H1 (cell line): Measurements from ENCODE around the gene METAP1D. TPM values are rescaled to one million over a fixed set of nuclear protein-coding genes. Genes with fewer than 3 reads are reported as not detected.
A peak's percentile ranks its signal among the peaks of the same experiment; 100 is the strongest.

Experiments
- CTCF ChIA-PET: fragments of 300-600 bp; sonication (Branson Sonifier 250); formaldehyde crosslinking; loops from one replicate; lab custom pipeline; 2021; ENCODE audit not compliant: partially characterized antibody; lab: Charles Lee
- POLR2A ChIA-PET: fragments of 300-600 bp; sonication (Branson Sonifier 250); formaldehyde crosslinking; loops from one replicate; lab custom pipeline; 2021; ENCODE audit warnings: inconsistent platforms; ENCODE audit not compliant: partially characterized antibody; lab: Charles Lee
- DNase-seq, 2 experiments: peaks; one replicate each; pipeline versions ENCODE4 v3.0.0 to v3.0.0-alpha.2; 2010 to 2022; ENCODE audit warnings: low spot score in 2 of 2, low read depth in 1 of 2, mixed read lengths in 1 of 2
- FAIRE-seq: peaks from 2 replicates; lab custom pipeline; 2011; peaks lifted over from hg19 to GRCh38; lab: Jason Lieb, UNC
- H2AFZ ChIP-seq: 2 replicates; pipeline ENCODE4 v1.8.1; 2012; ENCODE audit warnings: low read length, inconsistent platforms
- H2AK5ac ChIP-seq: 2 replicates; pipeline ENCODE4 v1.6.1; 2013; ENCODE audit warnings: low read depth, low read length
- H2BK120ac ChIP-seq: replicated peaks from 2 replicates; pipeline ENCODE3; 2013; ENCODE audit warnings: low read depth, low read length, inconsistent platforms
- H2BK12ac ChIP-seq: 2 replicates; pipeline ENCODE4 v1.6.1; 2013; ENCODE audit warnings: low read depth, low read length
- H2BK15ac ChIP-seq: 2 replicates; pipeline ENCODE4 v1.6.1; 2013; ENCODE audit warnings: low read length
- H2BK20ac ChIP-seq: 2 replicates; pipeline ENCODE4 v1.6.1; 2013; ENCODE audit warnings: low read length
- H2BK5ac ChIP-seq: 2 replicates; pipeline ENCODE4 v1.6.1; 2013; ENCODE audit warnings: low read depth, low read length
- H3K14ac ChIP-seq: 2 replicates; pipeline ENCODE4 v1.6.1; 2013; ENCODE audit warnings: inconsistent platforms; ENCODE audit not compliant: insufficient read length
- H3K18ac ChIP-seq: 2 replicates; pipeline ENCODE4 v1.6.1; 2013; ENCODE audit warnings: low read length; ENCODE audit errors: extremely low read depth
- H3K23ac ChIP-seq: 2 replicates; pipeline ENCODE4 v1.6.1; 2013; ENCODE audit warnings: inconsistent platforms; ENCODE audit not compliant: insufficient read length
- H3K23me2 ChIP-seq: 2 replicates; pipeline ENCODE4 v1.6.1; 2013; ENCODE audit warnings: low read depth, low read length
- H3K27ac ChIP-seq: 2 replicates; pipeline ENCODE4 v1.6.1; 2011; ENCODE audit warnings: low read depth, low read length, inconsistent platforms
- H3K27me3 ChIP-seq, 4 experiments: replicated peaks in 1 of 4; 1 replicate in 1 of 4; 2 replicates in 3 of 4; pipeline versions ENCODE4 v1.6.1 to v1.8.1; 2011 to 2013; ENCODE audit warnings: low read length in 3 of 4, mild to moderate bottlenecking in 3 of 4, inconsistent platforms in 2 of 4, mixed read lengths in 2 of 4, moderate library complexity in 1 of 4; ENCODE audit not compliant: control insufficient read depth in 3 of 4, insufficient read depth in 3 of 4; ENCODE audit errors: extremely low read depth in 1 of 4
- H3K36me3 ChIP-seq, 4 experiments: 2 replicates each; pipeline versions ENCODE4 v1.6.1 to v1.8.1; 2011 to 2013; ENCODE audit warnings: mild to moderate bottlenecking in 4 of 4, low read length in 3 of 4, moderate library complexity in 2 of 4, control low read depth in 1 of 4, inconsistent platforms in 1 of 4; ENCODE audit not compliant: insufficient read depth in 4 of 4, control insufficient read depth in 2 of 4
- H3K4ac ChIP-seq: replicated peaks from 2 replicates; pipeline ENCODE3; 2013; ENCODE audit warnings: low read length, low read depth, mixed read lengths, inconsistent platforms; ENCODE audit not compliant: insufficient read length
- H3K4me1 ChIP-seq, 4 experiments: replicated peaks in 1 of 4; 1 replicate in 1 of 4; 2 replicates in 3 of 4; pipeline versions ENCODE4 v1.6.1 to v1.8.1; 2011 to 2013; ENCODE audit warnings: low read length in 3 of 4, inconsistent platforms in 2 of 4, mixed read lengths in 1 of 4; ENCODE audit not compliant: insufficient read depth in 4 of 4, control insufficient read depth in 3 of 4
- H3K4me2 ChIP-seq, 2 experiments: 2 replicates each; pipeline versions ENCODE4 v1.6.1 to v1.8.1; 2011 to 2013; ENCODE audit warnings: low read depth in 2 of 2, low read length in 2 of 2, control low read depth in 1 of 2, inconsistent platforms in 1 of 2, mild to moderate bottlenecking in 1 of 2; ENCODE audit not compliant: insufficient read depth in 1 of 2
- H3K4me3 ChIP-seq, 4 experiments: fragments of 200-600, 300-600 bp in 1 of 4; sonication (generic), shearing (Covaris generic), sonication (Bioruptor Twin) in 1 of 4; 2 replicates each; pipeline versions ENCODE4 v1.5.1 to v1.8.1; 2011 to 2016; ENCODE audit warnings: low read length in 4 of 4, low read depth in 3 of 4, control low read depth in 2 of 4, inconsistent platforms in 2 of 4, mild to moderate bottlenecking in 2 of 4, mixed read lengths in 1 of 4, moderate library complexity in 1 of 4; ENCODE audit not compliant: insufficient read depth in 2 of 4; ENCODE audit errors: extremely low read depth in 1 of 4
- H3K56ac ChIP-seq: replicated peaks from 2 replicates; pipeline ENCODE3; 2013; ENCODE audit warnings: low read depth, mild to moderate bottlenecking, mixed read lengths, low read length, inconsistent platforms; ENCODE audit not compliant: insufficient read length
- H3K79me1 ChIP-seq: 2 replicates; pipeline ENCODE4 v1.6.1; 2013; ENCODE audit warnings: low read depth, low read length, control low read depth
- H3K79me2 ChIP-seq, 2 experiments: 2 replicates each; pipeline versions ENCODE4 v1.6.1 to v1.8.1; 2012 to 2013; ENCODE audit warnings: low read length in 2 of 2, mild to moderate bottlenecking in 2 of 2, inconsistent platforms in 1 of 2; ENCODE audit not compliant: insufficient read depth in 2 of 2, control insufficient read depth in 1 of 2
- H3K9ac ChIP-seq, 4 experiments: replicated peaks in 1 of 4; 1 replicate in 1 of 4; 2 replicates in 3 of 4; pipeline versions ENCODE4 v1.6.1 to v1.8.1; 2011 to 2013; ENCODE audit warnings: low read depth in 3 of 4, low read length in 3 of 4, control low read depth in 2 of 4, mild to moderate bottlenecking in 2 of 4, moderate library complexity in 2 of 4, inconsistent platforms in 1 of 4; ENCODE audit errors: extremely low read depth in 1 of 4
- H3K9me3 ChIP-seq, 2 experiments: 2 replicates each; pipeline versions ENCODE4 v1.6.1 to v1.8.1; 2012 to 2013; ENCODE audit warnings: mild to moderate bottlenecking in 2 of 2, moderate library complexity in 2 of 2, control low read depth in 1 of 2, inconsistent platforms in 1 of 2, low read depth in 1 of 2, low read length in 1 of 2, mixed read lengths in 1 of 2; ENCODE audit not compliant: insufficient read depth in 2 of 2
- H4K20me1 ChIP-seq, 2 experiments: replicated peaks in 1 of 2; 2 replicates each; pipeline versions ENCODE3 to v1.8.1; 2011 to 2013; ENCODE audit warnings: inconsistent platforms in 2 of 2, low read length in 2 of 2, mild to moderate bottlenecking in 1 of 2; ENCODE audit not compliant: insufficient read depth in 2 of 2, control insufficient read depth in 1 of 2
- H4K5ac ChIP-seq: 2 replicates; pipeline ENCODE4 v1.6.1; 2013; ENCODE audit warnings: low read length, low read depth, mixed read lengths, inconsistent platforms; ENCODE audit not compliant: insufficient read length
- H4K8ac ChIP-seq: 2 replicates; pipeline ENCODE4 v1.8.0; 2013; ENCODE audit warnings: mild to moderate bottlenecking, moderate library complexity, low read length, inconsistent platforms; ENCODE audit not compliant: insufficient read depth; ENCODE audit errors: extremely low read depth
- H4K91ac ChIP-seq: replicated peaks from 2 replicates; pipeline ENCODE3; 2013; ENCODE audit warnings: low read length, mixed read lengths, inconsistent platforms; ENCODE audit not compliant: insufficient read length
- CBX8 ChIP-seq: fragments of 300-800, 300-1000 bp; sonication (generic); IDR thresholded peaks from 2 replicates; pipeline ENCODE4 v1.7.1; 2016; ENCODE audit warnings: low read depth, low read length, borderline replicate concordance
- CEBPB ChIP-seq: IDR thresholded peaks from 2 replicates; pipeline ENCODE4 v1.6.1; 2012; ENCODE audit warnings: low read depth, low read length
- CTBP2 ChIP-seq: IDR thresholded peaks from 2 replicates; pipeline ENCODE4 v1.7.0; 2011; ENCODE audit warnings: borderline replicate concordance, mild to moderate bottlenecking, moderate library complexity, mixed read lengths, low read length; ENCODE audit not compliant: insufficient read depth, insufficient read length
- EP300 ChIP-seq, 2 experiments: IDR thresholded peaks; 1 replicate in 1 of 2; 2 replicates in 1 of 2; pipeline ENCODE4 v1.6.1; 2011 to 2012; ENCODE audit warnings: low read depth in 2 of 2, low read length in 2 of 2, mild to moderate bottlenecking in 2 of 2, borderline replicate concordance in 1 of 2, inconsistent platforms in 1 of 2, moderate library complexity in 1 of 2
- FOSL1 ChIP-seq: IDR thresholded peaks from 2 replicates; pipeline ENCODE4 v1.6.1; 2011; ENCODE audit warnings: mild to moderate bottlenecking, low read depth, low read length, moderate library complexity; ENCODE audit not compliant: insufficient read depth
- JUN ChIP-seq: IDR thresholded peaks from 2 replicates; pipeline ENCODE4 v1.6.1; 2011; ENCODE audit warnings: low read depth, mild to moderate bottlenecking, improper control_type of control experiment, low read length
- RNF2 ChIP-seq: fragments of 200-900, 300-1000 bp; sonication (generic); IDR thresholded peaks from 2 replicates; pipeline ENCODE4 v1.7.1; 2016; ENCODE audit warnings: borderline replicate concordance, low read depth, mild to moderate bottlenecking, antibody characterized with exemption, low read length; ENCODE audit not compliant: poor library complexity, severe bottlenecking; ENCODE audit errors: missing control alignments
- SP1 ChIP-seq: IDR thresholded peaks from 2 replicates; pipeline ENCODE4 v1.6.1; 2011; ENCODE audit warnings: low read depth, low read length
- SRF ChIP-seq: IDR thresholded peaks from 2 replicates; pipeline ENCODE4 v1.6.1; 2011; ENCODE audit warnings: mild to moderate bottlenecking, low read depth, low read length, moderate library complexity
- SUZ12 ChIP-seq: fragments of 200-600 bp; sonication (generic); IDR thresholded peaks from 2 replicates; pipeline ENCODE4 v1.6.1; 2012; ENCODE audit warnings: mild to moderate bottlenecking, inconsistent platforms, low read length, moderate library complexity, mixed read lengths
- TAF1 ChIP-seq: IDR thresholded peaks from 2 replicates; pipeline ENCODE4 v1.6.1; 2011; ENCODE audit warnings: mild to moderate bottlenecking, low read depth, low read length
- WGBS, 2 experiments: shearing (Covaris generic) in 1 of 2; methylation state at CpG; one replicate each; pipeline versions ENCODE4 v1.1.6 to v1.1.7; 2013 to 2015; ENCODE audit warnings: low lambda C conversion rate in 2 of 2, mixed read lengths in 2 of 2, inconsistent platforms in 1 of 2, low coverage in 1 of 2, missing lambda C conversion rate in 1 of 2; ENCODE audit not compliant: insufficient replicate concordance in 2 of 2, insufficient coverage in 1 of 2, insufficient read length in 1 of 2; ENCODE audit errors: extremely low coverage in 1 of 2, missing lambda C conversion rate in 1 of 2; 5-methylcytosine and 5-hydroxymethylcytosine counted together
- polyA plus RNA-seq, 7 experiments: library from polyadenylated mRNA; depleted of rRNA in 3 of 7; stranded (reverse) in 5 of 7; unstranded in 2 of 7; fragments of >200 nt in 5 of 7; fragments of 200-250 nt in 2 of 7; gene quantifications; 1 replicate in 5 of 7; 2 replicates in 1 of 7; 4 replicates in 1 of 7; pipeline versions ENCODE4 v1.2.1 to v1.2.3, GENCODE V29; 2011 to 2013; ENCODE audit warnings: missing spikeins in 2 of 7, mixed read lengths in 2 of 7
- total RNA-seq: library from RNA; stranded (reverse); fragmentation: NEBNext Ultra II Directional; extraction: Animal tissue kit (Norgen Biotek cat#: 25700); gene quantifications from 2 replicates; pipeline ENCODE4 v1.2.1, GENCODE V29; 2021

Gene METAP1D
- total and polyA plus RNA-seq, 2 of the 8 experiments (the other 6 are each of a cell fraction or from before 2014, with no cell fraction given), result 3.9 to 6.2 TPM

- DNase-seq, result no peak
- H2BK20ac ChIP-seq, result no peak overlapping the region
- no peak overlapping the region for H3K27ac ChIP-seq
- 7% methylated on average over 32 of the region's 37 CpGs; no CpG with 5 or more reads in 1 of the 2 experiments for WGBS, 2 experiments
- no peak overlapping the region for H2AK5ac ChIP-seq
- peak overlapping the region in 1 of 4 experiments; percentile 59; a peak in 2 of 8 replicates for H3K4me3 ChIP-seq
- no peak overlapping the region for H3K56ac ChIP-seq
- H4K20me1 ChIP-seq, result peaks cover 20 to 34% of the 10 kb centered on the region in 2 experiments
- H3K4ac ChIP-seq, result no peak overlapping the region
- no peak overlapping the region for H3K23ac ChIP-seq
- ChIA-PET POLR2A (interaction anchor here (1.0 to 14.0 kb wide), 3 partner anchors 12 to 194 kb away, joined by 3 to 184 read pairs (median 3); partner anchors contain the start of genes DLX2 and SLC25A12), CTCF (interaction anchor here (0.6 to 12.4 kb wide), 7 partner anchors 8 to 367 kb away, joined by 3 to 198 read pairs (median 4); partner anchors contain the start of gene DLX2)
- H3K36me3 ChIP-seq, result 0 out of 8 replicates have a peak, but pooled peaks cover 0 to 3% (median 0%) of the 10 kb centered on the region in 4 experiments
- no peak overlapping the region for H2BK5ac ChIP-seq
- H4K8ac ChIP-seq, result no peak overlapping the region
- no peak for FAIRE-seq
- no peak overlapping the region for H3K18ac ChIP-seq
- H3K27me3 ChIP-seq, result peaks cover 90 to 100% (median 97%) of the 10 kb centered on the region in 4 experiments
- H3K9me3 ChIP-seq, result no peaks in the 10 kb centered on the region
- H2BK120ac ChIP-seq, result no peak overlapping the region
- no peak overlapping the region for H4K91ac ChIP-seq
- H3K4me2 ChIP-seq, result peak overlapping the region; percentile 78 to 84; a peak in 3 of 4 replicates
- H3K9ac ChIP-seq, result no peak overlapping the region
- H4K5ac ChIP-seq, result no peak overlapping the region
- no peak overlapping the region for H2AFZ ChIP-seq
- H2BK15ac ChIP-seq, result no peak overlapping the region
- H3K23me2 ChIP-seq, result peaks cover 14% of the 10 kb centered on the region; the same call in 1 of the 2 replicates
- H3K14ac ChIP-seq, result no peak overlapping the region
- no peaks in the 10 kb centered on the region for H3K79me1 ChIP-seq
- peaks cover 2 to 49% (median 23%) of the 10 kb centered on the region in 4 experiments for H3K4me1 ChIP-seq
- no peaks in the 10 kb centered on the region for H3K79me2 ChIP-seq
- 0 out of 2 replicates have a peak overlapping the region, but pooled peaks have one; percentile 84 for H2BK12ac ChIP-seq
- no peak for TF ChIP-seq EP300 (IDR thresholded peaks at IDR 0.05; ENCODE audit: borderline replicate concordance in 1 of 2, low read depth in 2 of 2, low read length in 2 of 2)
- 0 out of 2 replicates have a peak, but pooled peaks have one; percentile 9 for TF ChIP-seq SP1
- peak; percentile 88 for TF ChIP-seq CBX8
- TF ChIP-seq CEBPB, result no peak
- peak; percentile 91 for TF ChIP-seq CTBP2
- TF ChIP-seq SRF, result no peak
- no peak for TF ChIP-seq JUN
- TF ChIP-seq TAF1, result no peak
- TF ChIP-seq FOSL1, result no peak
- TF ChIP-seq RNF2, result peak; percentile 100
- peak; percentile 96 for TF ChIP-seq SUZ12
These were observed 88.7 kb downstream of the METAP1D start for GRCh38 chr2:172088245-172089004.
